Activated naive CD4-positive, alpha-beta T cell treated with Interleukin-2 at 50 U/mL for 16 hours (primary cell): ENCODE results near the gene SGSM2.

ENCODE experiments used
- DNase-seq: peaks from one replicate; pipeline ENCODE4 v3.0.0-alpha.2; 2020

Gene SGSM2

DNA sequence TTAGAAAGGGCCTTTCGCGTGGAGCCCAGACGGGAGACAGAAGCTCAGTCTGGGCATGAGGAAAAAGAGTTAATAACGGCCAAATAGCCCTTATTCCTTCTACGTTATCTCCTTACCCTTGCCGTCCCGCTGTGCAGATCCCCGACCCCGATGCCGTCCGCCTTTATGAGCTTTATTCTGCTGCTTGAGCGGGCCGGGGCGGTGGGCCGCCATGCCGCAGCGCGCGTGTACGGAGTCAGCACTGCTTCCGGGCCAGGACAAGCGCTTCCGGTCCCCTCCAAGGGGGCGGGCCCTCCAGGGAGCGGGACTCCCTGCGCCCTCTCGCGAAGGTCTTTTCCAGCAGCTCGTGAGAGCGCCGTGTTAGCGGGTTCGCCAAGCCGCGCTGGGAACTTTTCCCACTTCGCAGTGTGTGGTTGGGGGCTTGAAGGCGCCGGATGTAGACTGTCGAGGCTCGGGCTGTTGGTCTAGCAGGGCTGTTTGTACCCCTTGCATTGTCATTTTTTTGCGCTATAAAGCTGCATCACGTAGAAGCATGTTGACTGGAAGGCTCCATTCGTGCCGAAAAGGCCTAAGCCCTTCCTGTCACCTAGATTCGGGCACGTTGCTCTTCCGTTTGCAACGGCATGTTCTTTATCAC lies 968 bp upstream of the SGSM2 start, which contains the start of gene TSR1:
TSS of gene TSR1 (minus strand) at position 243 of the 637 bp plus-strand sequence. CDS start at position 213, 30 bp downstream.
- DNase-seq = peak; percentile 92

DNA sequence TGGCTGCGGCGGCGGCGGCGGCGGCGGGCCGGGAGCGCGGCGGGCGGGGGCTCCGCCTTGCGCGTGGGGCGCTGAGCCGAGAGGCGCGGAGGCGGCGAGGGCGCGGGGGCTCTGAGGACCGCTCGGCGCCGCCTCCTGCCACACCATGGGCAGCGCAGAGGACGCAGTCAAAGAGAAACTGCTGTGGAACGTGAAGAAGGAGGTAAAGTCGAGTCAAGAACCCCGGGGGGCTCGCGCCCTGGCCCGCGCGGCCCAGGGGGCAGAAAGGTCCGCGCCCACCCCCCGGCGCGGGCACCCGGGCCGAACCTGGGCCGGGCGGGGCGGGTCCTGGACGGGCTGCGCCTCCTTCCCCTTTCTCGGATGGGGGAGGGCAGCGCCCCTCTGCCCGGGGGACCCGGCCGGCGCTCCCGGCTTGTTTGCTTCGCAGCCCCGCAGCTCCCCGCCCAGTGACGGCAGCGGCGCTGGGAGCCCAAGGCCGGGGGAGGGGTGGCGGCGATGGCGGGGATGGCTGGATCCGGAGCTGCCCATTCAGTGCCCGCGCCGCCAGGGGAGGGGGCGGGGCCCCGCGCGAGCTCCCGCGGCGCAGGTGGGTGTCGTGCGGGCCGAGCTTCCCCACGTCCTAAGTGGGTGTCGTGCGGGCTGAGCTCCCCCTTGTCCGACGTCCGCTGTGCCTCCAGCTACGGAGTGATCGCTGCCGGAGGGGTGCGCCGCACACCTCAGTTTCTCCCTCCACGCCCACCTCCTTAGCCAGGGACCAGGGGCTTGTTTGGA lies 428 bp downstream of the SGSM2 start:
- DNase-seq = peak; percentile 60

DNA sequence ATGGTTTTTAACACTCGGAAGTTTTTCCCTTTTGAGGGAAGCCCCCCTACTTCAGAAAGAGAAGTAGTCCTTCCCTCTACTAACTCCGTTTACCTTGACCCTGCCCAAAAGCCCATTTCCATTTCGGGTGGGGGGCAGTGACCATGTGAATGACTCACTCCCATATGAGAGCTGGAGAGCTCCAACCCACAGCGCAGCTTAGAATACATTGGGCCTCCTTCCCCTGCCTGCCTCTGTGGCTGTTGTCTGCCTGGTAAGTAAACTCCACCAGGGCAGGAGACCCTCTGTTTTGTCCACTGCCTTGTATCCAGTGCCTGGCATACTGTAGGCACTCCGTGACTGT lies 985 bp downstream of the SGSM2 start:
- DNase-seq = no peak

DNA sequence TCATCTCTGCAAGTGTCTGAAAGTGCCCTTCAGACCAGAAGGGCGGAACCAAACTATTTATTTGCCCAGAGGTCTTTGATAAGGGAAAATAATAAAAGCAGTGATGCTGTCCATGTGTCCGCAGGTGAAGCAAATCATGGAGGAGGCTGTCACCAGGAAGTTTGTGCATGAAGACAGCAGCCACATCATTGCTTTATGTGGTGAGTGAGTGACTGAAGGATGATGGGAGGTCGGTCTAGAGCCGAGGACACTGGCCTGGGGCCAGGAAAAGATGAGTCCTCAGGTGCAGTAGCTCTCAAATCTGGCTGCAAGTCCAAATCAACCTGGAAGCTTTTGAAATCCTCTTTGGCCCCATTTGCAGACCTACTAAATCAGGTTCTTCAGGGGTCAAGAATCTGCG lies 6.1 kb downstream of the SGSM2 start:
- DNase-seq = peak; percentile 42

DNA sequence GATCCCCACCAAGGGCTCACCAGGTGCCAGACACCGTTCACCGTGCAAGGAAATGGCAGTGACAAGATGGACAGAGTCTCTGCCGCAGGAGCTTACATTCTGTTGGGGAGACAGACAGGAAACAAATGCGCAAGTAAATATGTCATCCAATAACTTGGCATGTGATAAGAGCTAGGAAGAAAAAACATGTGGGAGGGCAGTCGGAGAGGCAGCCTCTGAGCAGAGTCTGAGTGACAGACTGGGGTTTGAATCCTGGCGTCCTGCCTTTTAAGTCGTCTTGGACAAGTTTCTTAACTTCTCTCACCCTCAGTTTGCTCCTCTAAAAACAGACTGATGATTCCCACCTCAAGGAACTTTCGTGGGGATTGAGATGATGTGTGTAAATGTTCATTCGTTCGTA lies 7.2 kb downstream of the SGSM2 start:
- no peak for DNase-seq

DNA sequence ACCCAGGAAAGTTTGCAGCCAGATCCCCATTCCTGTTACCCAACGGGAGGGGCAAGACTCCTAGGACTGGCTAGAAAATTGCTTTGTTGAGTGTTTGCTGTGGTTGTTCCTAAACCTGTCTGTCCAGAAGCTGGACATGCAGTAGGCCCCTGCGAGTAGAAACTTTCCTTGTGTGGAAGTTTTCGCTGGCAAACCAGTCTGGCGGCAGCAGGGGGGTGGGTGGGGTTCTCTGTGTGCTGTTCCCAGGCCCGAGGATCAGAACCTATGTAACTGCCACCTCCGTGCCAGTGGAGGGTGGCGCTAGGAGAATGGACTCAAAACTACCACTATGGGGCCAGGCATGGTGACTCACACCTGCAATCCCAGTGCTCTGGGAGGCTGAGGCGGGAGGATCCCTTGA lies 9.2 kb downstream of the SGSM2 start:
- DNase-seq = no peak

DNA sequence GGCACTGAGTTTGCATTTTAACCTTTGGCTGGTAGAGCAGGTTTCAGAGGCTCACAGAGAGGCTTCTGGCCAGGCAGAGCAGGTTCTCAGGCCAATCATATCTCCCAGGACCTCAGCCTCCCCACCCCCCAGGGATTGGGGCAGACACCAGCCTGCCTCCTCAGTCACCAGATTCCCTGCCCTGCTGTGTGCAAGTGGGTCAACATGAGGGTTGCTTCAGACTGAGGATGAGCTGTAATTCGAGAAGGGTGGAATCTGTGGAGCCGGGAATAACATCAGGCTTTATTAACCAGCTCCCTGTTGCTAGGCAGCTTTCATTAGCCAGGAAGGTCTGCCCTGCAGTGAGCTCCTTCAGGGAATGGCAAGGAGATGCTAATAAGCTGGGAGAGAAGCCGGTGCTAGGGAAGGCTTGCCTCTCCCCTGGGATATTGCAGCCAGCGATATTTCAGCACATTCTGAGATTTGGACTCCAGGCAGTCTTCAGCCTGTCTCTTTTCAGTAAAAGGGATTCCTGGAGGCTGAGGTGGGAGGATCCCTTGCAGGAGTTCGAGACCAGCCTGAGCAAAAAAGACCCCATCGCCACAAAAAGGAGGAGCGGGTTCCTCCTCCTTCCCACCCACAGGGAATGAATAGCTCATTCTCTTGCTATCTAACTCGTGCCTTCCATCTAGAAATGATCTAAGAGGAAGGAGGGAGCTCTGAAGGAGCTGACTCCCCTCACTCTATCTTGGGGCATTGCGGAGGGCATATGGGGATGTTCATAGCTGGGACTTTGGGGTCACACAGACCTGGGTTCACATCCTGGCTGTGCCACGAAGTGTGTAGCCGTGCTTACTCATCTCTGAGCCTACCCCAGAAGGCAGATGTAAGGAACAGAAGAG lies 10.7 kb downstream of the SGSM2 start:
- DNase-seq = no peak

DNA sequence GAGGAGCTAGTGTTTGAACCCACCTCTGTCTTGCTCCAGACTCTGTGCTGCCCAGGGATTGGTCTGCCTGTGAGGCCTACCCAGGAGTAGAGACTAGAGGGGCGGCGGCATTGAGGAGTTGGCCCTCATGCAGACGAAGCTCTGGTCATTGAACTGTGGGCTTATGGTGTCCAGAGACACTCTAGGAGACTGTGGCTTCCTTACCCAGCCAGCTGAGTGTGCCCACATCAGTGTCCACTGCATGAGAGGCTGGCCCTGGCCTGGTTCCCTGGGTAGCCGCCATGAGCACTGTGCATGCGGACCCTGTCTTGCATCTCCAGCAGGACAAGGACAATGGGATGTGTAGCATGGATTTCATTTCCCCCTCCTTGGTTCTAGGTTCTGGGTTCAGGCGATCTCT lies 14.0 kb downstream of the SGSM2 start:
- no peak for DNase-seq

DNA sequence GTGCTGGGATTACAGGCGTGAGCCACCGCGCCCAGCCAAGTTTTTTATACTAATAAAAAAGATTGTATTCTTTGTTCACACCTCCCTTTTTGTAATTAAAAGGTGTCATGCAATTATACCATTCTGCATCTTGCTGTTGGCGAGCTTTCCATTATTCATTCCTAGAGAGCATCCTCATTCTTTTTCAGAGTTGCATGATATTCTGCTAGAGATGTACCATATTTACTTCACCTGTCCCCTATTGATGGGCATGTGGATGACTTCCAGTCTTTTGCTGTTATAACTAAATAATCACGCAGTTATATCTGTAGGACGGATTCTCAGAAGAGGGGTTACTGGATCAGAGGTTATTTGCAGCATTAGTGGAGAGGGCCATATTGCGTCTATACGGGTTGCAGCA lies 17.0 kb downstream of the SGSM2 start:
- DNase-seq = no peak

DNA sequence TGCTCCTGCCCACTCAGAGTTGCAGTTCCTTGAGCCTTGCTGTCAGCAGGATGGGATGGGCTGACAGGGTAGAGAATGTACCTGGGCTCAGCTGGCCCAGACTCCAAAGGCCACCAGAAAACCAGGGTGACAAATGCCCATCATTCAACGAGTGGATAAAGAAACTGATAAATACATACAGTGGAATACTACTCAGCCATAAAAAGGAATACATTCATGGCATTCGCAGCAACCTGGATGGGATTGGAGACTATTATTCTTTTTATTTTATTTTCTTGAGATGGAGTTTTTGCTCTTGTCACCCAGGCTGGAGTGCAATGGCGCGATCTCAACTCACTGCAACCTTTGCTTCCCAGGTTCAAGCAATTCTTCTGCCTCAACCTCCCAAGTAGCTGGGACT lies 19.9 kb downstream of the SGSM2 start:
- DNase-seq = no peak

DNA sequence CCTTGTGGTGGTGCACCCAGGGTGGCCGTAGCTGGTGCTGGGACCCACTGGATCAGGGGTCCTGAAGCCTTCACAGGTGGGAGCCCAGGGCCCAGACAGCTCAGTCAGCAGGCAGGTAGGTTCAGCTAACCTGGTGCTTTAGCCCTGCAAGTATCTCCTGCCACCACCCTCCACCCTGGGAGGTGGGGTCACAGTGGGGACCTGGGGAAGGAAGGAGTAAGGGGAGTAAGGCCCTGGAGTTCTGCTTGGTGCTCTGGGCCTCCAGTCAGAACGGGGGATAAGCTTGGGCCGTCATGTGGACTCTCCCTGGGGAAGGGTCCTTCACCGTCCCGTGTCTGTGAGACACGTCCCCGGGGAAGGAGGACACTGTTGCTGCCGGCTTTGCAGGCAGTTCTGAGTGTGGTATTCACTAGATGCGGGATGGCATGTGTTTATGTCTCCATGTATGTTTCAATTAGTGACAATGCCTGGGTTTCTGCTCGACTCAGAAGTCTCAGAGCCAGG lies 20.7 kb downstream of the SGSM2 start:
- no peak for DNase-seq

DNA sequence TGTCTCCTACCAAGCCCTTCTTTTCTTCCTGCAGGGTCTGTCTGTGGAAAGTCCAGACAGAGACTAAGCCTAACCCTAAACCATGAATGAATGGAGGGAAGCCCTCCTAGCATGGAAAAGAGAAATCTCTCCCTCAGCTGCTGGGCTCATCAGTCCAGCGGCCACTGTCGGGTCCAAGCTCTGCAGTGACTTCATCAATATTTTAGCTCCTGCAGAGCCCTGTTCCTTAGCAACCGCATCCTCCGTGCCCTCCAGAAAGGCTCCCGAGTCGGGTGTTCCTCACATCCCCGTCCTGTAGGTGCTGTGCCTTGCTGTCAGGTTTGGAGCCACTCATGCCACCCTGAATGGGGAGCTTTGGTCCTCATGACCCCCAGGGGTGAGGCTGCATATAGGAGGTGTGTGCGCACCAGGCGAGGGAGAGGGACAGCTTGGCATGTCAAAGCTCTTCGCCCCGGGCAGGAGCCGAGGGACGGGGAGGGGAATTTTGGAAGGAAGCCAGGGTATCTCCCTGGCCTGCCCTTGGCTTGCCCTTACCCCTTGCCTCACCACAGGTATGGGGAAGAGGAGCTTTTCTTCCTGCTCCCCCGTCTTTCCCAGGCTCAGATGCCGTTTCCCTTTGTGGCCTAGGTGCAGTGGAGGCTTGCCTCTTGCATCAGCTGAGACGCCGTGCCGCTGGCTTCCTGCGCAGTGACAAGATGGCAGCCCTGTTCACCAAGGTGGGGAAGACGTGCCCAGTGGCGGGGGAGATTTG lies 23.9 kb downstream of the SGSM2 start:
- DNase-seq = no peak

DNA sequence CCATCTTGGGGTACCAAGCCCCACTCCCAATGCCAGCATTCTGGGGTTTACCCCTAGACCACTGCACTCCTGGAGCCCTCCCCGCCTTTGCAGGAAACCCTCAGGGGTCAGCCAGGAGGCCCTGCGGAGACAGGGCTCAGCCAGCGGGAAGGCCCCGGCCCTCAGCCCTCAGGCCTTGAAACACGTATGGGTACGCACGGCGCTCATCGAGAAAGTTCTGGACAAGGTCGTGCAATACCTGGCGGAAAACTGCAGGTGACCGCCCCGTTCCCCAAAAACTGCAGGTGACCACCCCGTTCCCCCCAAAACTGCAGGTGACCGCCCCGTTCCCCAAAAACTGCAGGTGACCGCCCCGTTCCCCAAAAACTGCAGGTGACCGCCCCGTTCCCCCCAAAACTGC lies 24.7 kb downstream of the SGSM2 start:
- DNase-seq = no peak

DNA sequence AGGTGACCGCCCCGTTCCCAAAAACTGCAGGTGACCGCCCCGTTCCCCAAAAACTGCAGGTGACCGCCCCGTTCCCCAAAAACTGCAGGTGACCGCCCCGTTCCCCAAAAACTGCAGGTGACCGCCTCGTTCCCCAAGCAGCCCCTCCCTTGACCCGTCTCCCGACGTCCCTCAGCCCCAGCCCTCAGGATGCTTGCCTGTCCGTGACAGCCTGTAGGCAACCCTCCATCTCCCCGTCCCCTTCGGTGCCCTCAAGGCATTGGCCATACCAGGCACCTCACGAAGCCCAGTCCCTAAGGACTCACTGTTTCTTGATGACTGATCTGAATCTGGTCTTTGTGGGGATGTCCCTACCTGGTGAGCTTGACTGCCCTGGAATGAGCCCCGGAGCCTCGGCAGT lies 25.1 kb downstream of the SGSM2 start:
- DNase-seq = no peak

DNA sequence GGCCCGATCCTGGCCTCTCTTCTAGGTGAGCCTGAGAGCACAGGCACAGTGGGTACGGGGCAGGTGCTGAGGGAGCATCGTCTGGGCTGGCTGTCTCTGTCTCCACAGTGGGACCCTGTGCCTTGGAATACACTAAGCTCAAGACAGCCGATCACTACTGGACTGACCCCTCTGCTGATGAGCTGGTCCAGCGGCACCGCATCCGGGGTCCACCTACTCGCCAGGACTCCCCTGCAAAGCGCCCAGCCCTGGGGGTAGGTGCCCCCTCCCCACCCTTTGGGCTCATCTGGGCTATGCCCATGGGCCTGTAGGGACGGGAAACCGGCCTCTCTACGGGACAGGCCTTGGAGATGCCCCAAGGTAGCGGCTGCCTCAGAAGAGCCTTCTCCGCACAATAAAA lies 25.6 kb downstream of the SGSM2 start:
- DNase-seq = no peak

DNA sequence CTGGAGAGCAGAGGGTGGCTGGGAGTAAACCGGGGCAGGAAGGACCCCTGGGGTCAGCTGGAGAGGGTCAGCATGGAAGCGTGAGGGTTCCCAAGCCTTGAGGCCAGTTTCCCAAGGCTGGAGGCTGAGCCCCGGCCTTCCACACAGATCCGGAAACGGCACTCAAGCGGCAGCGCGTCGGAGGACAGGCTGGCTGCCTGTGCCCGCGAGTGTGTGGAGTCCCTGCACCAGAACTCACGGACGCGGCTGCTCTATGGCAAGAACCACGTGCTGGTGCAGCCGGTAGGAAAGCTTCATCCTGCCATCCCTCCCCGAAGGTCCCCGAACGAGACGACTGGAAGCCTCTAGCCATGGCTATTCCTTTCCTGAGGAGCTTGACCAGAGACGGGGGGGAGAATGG lies 26.0 kb downstream of the SGSM2 start:
- DNase-seq = no peak

DNA sequence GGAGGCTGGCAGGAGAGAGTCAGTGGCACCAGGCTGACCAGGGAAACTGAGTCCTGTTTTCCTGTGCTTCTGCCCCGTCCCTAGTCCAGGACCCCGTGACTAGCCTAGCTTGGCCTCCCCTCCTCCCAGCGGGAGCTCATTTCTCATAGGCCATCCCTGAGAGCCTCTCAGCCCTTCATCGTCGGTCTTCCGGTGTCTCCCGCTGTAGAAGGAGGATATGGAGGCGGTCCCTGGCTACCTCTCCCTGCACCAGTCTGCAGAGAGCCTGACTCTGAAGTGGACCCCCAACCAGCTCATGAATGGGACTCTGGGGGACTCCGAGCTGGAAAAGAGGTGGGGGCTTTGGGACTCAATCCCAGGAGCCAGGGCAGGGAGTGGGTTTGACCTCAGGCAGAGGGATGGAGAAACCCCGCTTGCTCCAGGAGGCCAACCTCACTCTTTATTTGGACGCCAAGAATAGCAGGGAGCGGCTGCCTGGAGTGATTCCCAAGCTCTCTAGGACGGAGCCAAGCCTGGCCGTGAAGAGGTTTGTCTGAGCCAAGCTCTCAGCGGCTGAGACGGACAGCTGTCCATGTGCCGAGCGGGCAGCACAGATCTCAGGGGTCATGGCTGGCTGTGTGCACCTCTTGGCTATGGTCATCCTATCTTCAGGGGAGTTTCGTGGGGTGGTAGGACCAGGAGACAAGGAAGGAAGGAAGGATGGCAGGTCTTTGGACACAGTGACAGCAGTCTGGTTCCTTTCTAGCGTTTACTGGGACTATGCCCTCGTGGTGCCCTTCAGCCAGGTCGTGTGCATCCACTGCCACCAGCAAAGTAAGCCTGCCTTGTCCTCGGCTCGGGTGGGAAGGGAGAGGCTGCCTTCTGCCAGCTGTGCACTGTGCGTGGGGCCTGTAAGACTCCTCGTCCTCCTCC lies 26.8 kb downstream of the SGSM2 start:
- no peak for DNase-seq

DNA sequence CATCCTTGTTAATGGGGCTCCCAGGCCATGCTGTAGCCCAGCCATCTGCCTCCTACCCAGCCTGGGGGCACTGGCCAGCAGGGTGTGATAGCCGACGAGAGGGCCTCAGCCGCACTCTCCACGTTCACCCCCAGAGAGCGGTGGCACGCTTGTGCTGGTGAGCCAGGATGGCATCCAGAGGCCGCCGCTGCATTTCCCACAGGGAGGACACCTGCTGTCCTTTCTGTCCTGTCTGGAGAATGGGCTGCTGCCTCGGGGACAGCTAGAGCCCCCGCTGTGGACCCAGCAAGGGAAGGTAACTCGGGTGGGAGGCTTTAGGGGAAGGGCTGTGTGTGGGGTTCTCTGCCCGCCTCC lies 27.4 kb downstream of the SGSM2 start:
- no peak for DNase-seq

DNA sequence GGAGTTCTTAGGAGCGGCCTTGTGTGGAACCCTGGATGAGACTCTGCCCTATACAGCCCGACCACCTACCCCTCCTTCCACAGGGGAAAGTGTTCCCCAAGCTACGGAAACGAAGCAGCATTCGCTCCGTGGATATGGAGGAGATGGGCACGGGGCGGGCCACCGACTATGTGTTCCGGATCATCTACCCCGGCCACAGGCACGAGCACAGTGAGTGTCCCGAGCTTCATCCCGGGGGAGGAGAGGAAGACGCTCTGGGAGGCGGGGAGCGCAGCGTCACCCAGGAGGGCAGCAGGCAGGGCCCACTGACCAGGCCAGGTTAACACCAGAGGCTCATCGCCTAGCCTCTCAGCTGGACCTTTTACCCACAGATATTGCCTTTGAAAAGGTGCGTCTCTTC lies 27.8 kb downstream of the SGSM2 start:
- DNase-seq = no peak

DNA sequence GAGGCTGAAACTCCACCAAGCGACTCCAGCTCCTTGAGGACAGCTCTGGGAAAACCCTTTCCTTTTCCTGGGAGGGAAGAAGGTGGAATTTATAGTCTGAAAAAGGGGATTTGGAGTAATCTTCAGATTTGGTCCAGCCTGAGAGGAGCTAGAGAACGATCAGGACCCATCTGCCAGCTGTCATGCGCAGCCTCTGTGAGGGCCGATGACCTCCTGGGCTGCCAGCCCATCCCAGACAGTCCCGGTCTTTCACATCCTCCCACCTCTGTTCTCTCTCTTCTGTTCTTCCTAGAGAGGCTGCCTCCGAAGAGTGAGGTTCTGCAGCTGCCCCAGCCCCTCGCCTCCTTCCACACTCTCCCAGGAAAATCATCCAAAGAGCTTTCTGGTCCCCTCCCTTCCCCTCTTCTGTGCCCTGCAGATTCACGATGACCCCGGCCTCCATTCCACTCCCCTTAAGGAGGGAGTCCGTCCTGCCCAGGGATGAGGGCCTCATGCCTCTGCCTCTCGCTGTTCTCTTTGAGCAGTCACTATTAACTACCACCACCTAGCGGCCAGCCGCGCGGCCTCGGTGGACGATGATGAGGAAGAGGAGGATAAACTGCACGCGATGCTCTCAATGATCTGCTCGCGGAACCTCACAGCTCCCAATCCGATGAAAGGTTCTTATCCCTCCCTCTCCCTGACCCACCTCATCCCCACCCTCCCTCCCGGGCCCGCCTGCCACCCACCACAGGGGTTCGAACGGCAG lies 29.6 kb downstream of the SGSM2 start:
- DNase-seq = no peak

DNA sequence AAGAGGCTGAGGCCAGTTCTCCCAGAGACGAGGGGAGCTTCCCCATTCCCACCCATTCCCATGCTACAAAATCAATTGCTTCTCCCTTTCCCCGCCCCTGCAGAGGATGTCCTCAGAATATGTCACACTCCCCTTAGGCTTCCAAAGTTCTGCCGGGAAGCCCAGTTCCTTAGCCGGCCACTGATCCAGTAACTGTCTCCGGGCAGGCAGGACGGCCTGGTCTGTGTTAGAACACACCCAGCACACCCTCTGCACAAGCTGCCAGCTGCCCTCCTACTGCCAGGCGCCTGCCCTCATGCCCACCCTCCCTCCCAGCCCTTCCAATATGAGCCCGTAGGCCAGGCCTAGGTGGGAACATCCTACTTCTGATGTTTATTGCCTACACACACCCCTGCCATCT lies 31.1 kb downstream of the SGSM2 start:
- DNase-seq = no peak
